ENCODE data around the gene KIF3C.
"Not testable (repeated sequence)": the region's sequence is repeated elsewhere in the genome, so short reads cannot be mapped to it uniquely, and the experiment has no call there.

The KIF3C gene

GRCh38 chr2:25920786-25921415, 61.4 kb downstream of the KIF3C start:
- in situ Hi-C loops (cut with HindIII; ENCODE audit: low sequenced_read_pairs), result no loop called here

DNA sequence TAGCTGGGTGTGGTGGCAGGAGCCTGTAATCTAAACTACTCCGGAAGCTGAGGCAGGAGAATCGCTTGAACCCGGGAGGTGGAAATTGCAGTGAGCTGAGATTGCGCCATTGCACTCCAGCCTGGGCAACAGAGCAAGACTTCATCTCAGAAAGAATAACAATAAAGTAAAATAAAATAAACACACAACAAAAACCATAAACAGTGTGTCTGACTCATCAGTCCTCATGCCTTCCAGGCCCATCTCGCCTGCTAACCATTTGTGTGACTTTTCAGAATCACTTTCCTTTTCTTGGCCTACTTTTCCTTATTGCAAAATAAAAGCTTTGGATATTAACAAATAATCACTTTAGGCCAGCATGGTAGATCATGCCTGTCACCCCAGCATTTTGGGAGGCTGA, 62.0 kb downstream of the KIF3C start:
- in situ Hi-C loops (cut with HindIII; ENCODE audit: low sequenced_read_pairs), result no loop called here

DNA sequence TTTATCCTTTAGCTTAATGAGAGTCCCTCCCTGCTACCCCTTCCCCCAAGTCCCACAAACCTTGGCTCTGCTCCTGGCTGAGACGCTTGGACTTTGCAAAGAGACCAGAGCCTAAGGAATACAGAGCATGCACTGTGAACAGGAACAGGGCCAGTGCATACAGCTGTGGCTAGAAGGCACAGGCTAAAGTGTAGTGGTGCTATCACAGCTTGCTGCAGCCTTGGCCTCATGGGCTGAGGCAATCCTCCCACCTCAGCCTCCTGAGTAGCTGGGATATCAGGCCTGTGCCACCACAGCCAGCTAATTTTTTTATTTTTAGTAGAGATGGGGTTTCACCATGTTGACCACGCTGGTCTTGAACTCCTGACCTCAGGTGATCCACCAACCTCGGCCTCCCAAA, 64.5 kb downstream of the KIF3C start:
- in situ Hi-C loops (cut with HindIII; ENCODE audit: low sequenced_read_pairs), result no loop called here

DNA sequence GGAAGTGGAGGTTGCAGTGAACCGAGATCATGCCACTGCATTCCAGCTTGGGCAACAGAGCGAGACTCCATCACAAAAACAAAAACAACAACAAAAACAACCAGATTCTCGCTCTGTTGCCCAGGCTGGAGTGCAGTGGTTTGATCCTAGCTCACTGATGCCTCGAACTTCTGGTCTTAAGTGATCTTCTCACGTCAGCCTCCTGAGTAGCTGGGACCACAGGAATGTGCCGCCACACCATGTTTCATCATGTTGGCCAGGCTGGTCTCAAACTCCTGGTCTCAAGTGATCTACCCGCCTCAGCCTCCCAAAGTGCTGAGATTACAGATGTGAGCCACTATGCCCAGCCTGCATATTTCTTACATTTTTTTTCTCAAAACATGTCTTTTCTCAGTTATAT, 64.9 kb downstream of the KIF3C start:
- in situ Hi-C loops (cut with HindIII; ENCODE audit: low sequenced_read_pairs), result not testable (repeated sequence)

GRCh38 chr2:25915944-25916772, 66.1 kb downstream of the KIF3C start:
- in situ Hi-C loops (cut with HindIII; ENCODE audit: low sequenced_read_pairs), result not testable (repeated sequence)

- in situ Hi-C loops (cut with HindIII; ENCODE audit: low sequenced_read_pairs), result not testable (repeated sequence)
These were observed 66.9 kb downstream of the KIF3C start for GRCh38 chr2:25915411-25915810.

DNA sequence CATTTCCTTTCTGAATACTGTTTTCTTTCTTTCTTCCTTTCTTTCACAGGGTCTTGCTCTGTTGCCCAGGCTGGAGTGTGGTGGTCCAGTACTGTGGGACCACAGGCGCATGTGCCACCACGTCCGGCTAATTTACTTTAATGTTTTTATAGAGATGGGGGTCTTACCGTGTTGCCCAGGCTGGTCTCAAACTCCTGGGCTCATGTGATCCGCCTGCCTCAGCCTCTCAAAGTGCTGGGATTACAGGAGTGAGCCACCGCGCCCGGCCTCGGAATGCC, 68.7 kb downstream of the KIF3C start:
- in situ Hi-C loops (cut with HindIII; ENCODE audit: low sequenced_read_pairs), result not testable (repeated sequence)

GRCh38 chr2:25912851-25913695, 69.2 kb downstream of the KIF3C start:
- in situ Hi-C loops (cut with HindIII; ENCODE audit: low sequenced_read_pairs), result no loop called here

- in situ Hi-C loops (cut with HindIII; ENCODE audit: low sequenced_read_pairs), result not testable (repeated sequence)
These were observed 72.7 kb downstream of the KIF3C start for GRCh38 chr2:25909574-25909973.

DNA sequence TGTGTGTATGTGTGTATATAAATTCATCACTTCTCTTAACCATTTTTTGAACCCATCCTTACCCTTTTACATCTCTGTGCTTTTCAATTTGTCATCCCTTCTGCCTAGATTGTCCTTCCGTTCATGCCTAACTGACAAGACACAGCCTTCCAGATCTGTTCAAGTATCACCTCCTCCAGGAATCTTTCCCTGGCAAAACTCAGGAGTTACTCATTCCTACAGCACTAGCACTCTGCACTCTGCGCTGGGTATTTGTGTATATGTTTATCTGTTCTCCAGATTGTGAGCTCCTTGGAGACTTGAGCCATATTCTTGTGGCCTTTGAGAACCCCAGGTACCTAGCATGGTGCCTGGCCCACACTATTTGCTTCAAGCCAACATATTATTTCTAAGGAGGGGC, 77.2 kb downstream of the KIF3C start:
- in situ Hi-C loops (cut with HindIII; ENCODE audit: low sequenced_read_pairs), result no loop called here

DNA sequence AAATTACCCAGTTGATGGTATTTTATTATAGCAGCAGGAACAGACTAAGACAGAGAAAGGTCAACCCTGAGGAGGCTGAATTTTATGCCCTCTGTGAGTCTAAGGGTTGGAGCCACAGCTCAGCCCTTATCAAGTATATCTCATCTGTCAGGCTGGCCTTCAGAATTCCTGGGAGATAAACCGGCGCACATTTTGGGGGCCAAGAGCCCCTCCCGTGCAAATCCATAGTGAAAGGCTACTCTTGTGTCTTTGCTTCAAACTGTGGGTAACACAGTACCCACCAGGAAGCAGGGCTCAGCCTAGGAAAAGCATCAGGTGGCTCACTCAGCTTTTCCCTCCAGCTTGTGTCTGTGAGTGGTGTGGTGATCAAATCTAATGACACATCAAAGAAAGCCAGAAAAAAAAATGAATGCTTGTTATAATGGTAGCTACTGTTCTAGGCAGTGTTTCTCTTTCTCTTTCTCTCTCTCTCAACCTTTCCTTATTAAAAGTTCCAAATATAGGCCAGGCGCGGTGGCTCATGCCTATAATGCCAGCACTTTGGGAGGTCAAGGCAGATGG, 79.0 kb downstream of the KIF3C start:
- in situ Hi-C loops (cut with HindIII; ENCODE audit: low sequenced_read_pairs), result no loop called here

DNA sequence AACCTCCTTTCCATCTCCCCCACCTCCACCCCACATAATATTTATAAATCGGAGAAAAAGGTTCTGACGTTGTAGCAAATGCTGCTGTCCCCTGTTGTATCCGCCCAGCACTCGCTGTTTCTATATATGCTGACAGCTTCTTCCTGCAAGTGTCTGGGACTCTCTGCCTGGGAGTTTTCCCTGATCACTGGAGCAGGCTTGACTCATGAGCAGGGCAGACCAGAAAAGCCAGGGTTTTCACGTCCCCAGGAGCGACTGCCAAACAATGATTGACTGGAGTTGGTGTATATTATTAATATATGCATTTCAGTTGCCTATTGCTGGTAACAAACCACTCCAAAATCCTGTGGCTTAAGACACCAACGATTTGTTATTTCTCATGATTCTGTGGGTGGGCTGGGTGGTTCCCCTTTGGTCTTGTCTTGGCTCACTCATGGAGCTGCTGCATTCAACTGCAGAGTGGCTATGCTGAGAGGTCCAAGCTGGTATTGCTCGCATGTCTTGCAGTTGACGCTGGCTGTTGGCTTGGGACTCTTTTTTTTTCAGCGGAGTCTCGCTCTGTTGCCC, 82.8 kb downstream of the KIF3C start:
- in situ Hi-C loops (cut with HindIII; ENCODE audit: low sequenced_read_pairs), result no loop called here

DNA sequence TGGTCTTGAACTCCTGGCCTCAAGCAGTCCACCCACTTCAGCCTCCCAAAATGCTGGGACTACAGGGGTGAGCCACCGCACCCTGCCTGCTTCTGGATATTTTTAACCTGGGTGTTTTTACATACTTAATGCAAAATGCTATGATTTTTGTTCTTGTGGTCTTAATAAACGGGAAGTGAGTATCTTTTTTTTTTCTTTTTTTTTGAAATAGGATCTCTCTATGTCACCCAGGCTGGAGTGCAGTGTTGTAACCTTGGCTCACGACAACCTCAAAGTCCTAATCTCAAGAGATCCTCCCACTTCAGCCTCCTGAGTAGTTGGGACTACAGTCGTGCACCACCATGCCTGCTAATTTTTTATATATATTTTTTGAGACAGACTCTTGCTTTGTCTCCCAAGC, 84.8 kb downstream of the KIF3C start:
- in situ Hi-C loops (cut with HindIII; ENCODE audit: low sequenced_read_pairs), result no loop called here

- in situ Hi-C loops (cut with HindIII; ENCODE audit: low sequenced_read_pairs), result not testable (repeated sequence)
These were observed 86.0 kb downstream of the KIF3C start for GRCh38 chr2:25896308-25896707.

- in situ Hi-C loops (cut with HindIII; ENCODE audit: low sequenced_read_pairs), result no loop called here
These were observed 86.7 kb downstream of the KIF3C start for GRCh38 chr2:25895610-25896009.

DNA sequence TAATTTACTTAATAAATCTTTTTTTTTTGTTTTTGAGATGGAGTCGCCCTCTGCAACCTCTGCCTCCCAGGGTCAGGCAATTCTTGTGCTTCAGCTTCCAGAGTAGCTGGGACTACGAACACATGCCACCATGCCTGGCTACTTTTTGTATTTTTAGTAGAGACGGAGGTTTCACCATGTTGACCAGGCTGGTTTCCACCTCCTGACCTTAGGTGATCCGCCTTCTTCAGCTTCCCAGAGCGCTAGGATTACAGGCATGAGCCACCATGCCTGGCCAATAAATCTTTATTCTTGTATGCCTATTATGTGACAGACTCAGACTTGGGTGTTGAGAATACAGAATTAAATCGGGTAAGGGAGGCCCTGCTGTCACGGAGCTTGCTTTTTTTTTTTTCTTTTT, 87.3 kb downstream of the KIF3C start:
- in situ Hi-C loops (cut with HindIII; ENCODE audit: low sequenced_read_pairs), result no loop called here

- in situ Hi-C loops (cut with HindIII; ENCODE audit: low sequenced_read_pairs), result no loop called here
These were observed 88.0 kb downstream of the KIF3C start for GRCh38 chr2:25894135-25894830.

GRCh38 chr2:25891672-25892071, 90.6 kb downstream of the KIF3C start:
- in situ Hi-C loops (cut with HindIII; ENCODE audit: low sequenced_read_pairs), result no loop called here

DNA sequence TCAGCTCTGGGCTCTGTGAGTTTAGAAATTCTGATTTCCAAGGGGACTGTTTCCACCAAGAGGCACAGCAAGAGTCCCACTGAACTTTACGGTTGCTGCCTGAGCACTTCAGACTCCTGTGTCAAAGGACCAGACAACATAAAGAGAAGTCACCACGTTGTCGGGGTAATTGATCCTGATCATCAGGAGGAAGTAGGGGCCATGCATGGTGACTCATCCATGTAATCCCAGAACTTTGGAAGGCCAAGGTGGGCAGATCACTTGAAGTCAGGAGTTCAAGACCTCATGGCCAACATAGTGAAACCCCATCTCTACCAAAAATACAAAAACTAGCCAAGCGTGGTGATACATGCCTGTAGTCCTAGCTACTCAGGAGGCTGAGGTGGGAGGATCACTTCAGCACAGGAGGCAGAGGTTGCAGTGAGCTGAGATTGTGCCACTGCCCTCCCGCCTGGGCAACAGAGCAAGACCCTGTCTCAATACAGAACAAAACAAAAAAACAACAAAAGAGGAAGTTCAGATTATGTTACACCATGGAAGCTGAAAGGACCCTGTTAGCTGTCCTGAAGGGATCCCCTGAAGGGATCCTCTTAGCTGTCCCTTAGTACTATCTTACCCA, 94.6 kb downstream of the KIF3C start:
- in situ Hi-C loops (cut with HindIII; ENCODE audit: low sequenced_read_pairs), result no loop called here

GRCh38 chr2:25885933-25886332, 96.4 kb downstream of the KIF3C start:
- in situ Hi-C loops (cut with HindIII; ENCODE audit: low sequenced_read_pairs), result no loop called here

Data from endothelial cell of hepatic sinusoid (primary cell).